ENCODE measurements around the gene AOC3.

DNA sequence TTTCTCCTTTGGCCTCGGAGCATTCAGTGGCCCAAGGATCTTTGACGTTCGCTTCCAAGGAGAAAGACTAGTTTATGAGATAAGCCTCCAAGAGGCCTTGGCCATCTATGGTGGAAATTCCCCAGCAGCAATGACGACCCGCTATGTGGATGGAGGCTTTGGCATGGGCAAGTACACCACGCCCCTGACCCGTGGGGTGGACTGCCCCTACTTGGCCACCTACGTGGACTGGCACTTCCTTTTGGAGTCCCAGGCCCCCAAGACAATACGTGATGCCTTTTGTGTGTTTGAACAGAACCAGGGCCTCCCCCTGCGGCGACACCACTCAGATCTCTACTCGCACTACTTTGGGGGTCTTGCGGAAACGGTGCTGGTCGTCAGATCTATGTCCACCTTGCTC is 1.4 kb downstream of the AOC3 start:
- TF ChIP-seq CTCF (IDR thresholded peaks at IDR 0.05), result no peak
- TF ChIP-seq POLR2AphosphoS5 (IDR thresholded peaks at IDR 0.05; ENCODE audit: low read depth, low read length), result no peak
- TF ChIP-seq, protein P1, sequence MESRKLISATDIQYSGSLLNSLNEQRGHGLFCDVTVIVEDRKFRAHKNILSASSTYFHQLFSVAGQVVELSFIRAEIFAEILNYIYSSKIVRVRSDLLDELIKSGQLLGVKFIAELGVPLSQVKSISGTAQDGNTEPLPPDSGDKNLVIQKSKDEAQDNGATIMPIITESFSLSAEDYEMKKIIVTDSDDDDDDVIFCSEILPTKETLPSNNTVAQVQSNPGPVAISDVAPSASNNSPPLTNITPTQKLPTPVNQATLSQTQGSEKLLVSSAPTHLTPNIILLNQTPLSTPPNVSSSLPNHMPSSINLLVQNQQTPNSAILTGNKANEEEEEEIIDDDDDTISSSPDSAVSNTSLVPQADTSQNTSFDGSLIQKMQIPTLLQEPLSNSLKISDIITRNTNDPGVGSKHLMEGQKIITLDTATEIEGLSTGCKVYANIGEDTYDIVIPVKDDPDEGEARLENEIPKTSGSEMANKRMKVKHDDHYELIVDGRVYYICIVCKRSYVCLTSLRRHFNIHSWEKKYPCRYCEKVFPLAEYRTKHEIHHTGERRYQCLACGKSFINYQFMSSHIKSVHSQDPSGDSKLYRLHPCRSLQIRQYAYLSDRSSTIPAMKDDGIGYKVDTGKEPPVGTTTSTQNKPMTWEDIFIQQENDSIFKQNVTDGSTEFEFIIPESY (IDR thresholded peaks at IDR 0.05; ENCODE audit: borderline replicate concordance, low read depth), result no peak
- TF ChIP-seq RAD21 (IDR thresholded peaks at IDR 0.05; ENCODE audit: low read length), result no peak
- no peak for TF ChIP-seq FOSL2 (IDR thresholded peaks at IDR 0.05; ENCODE audit: borderline replicate concordance, low read depth)
- TF ChIP-seq EZH2phosphoT487 (IDR thresholded peaks at IDR 0.05; ENCODE audit: borderline replicate concordance, low read depth), result no peak
